ENCODE results near the gene EIF3F. TPM values are rescaled to one million over a fixed set of nuclear protein-coding genes. Genes with fewer than 3 reads are reported as not detected.

EIF3F gene
- polyA plus RNA-seq, 2 of the 4 experiments (the other 2 are of a cell fraction), result 119 to 293 TPM

- no peak for FAIRE-seq
- TF ChIP-seq RAD21 (conservative IDR thresholded peaks at IDR 0.05 in 1 of 2, IDR thresholded peaks at IDR 0.05 in 1 of 2), result no peak
- no peak for TF ChIP-seq HES2 (IDR thresholded peaks at IDR 0.05)
- no peak for TF ChIP-seq RARB (CRISPR knock-in tag; IDR thresholded peaks at IDR 0.05)
- TF ChIP-seq MYC (IDR thresholded peaks at IDR 0.05; ENCODE audit: borderline replicate concordance, low read length), result no peak
- TF ChIP-seq, protein P1, sequence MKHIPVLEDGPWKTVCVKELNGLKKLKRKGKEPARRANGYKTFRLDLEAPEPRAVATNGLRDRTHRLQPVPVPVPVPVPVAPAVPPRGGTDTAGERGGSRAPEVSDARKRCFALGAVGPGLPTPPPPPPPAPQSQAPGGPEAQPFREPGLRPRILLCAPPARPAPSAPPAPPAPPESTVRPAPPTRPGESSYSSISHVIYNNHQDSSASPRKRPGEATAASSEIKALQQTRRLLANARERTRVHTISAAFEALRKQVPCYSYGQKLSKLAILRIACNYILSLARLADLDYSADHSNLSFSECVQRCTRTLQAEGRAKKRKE (CRISPR knock-in tag; IDR thresholded peaks at IDR 0.05; ENCODE audit: low read depth), result no peak
- no peak for TF ChIP-seq NR3C1 (IDR thresholded peaks at IDR 0.05)
- no peak for TF ChIP-seq RFX5 (IDR thresholded peaks at IDR 0.05)
- no peak for TF ChIP-seq CHD2 (IDR thresholded peaks at IDR 0.05; ENCODE audit: low read length, partially characterized antibody)
- TF ChIP-seq HDAC2 (IDR thresholded peaks at IDR 0.05), result no peak
- TF ChIP-seq, protein P2, sequence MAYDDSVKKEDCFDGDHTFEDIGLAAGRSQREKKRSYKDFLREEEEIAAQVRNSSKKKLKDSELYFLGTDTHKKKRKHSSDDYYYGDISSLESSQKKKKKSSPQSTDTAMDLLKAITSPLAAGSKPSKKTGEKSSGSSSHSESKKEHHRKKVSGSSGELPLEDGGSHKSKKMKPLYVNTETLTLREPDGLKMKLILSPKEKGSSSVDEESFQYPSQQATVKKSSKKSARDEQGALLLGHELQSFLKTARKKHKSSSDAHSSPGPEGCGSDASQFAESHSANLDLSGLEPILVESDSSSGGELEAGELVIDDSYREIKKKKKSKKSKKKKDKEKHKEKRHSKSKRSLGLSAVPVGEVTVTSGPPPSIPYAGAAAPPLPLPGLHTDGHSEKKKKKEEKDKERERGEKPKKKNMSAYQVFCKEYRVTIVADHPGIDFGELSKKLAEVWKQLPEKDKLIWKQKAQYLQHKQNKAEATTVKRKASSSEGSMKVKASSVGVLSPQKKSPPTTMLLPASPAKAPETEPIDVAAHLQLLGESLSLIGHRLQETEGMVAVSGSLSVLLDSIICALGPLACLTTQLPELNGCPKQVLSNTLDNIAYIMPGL (CRISPR knock-in tag; IDR thresholded peaks at IDR 0.05; ENCODE audit: borderline replicate concordance), result no peak
- TF ChIP-seq HEYL (CRISPR knock-in tag; IDR thresholded peaks at IDR 0.05), result no peak
- TF ChIP-seq NPAS2 (CRISPR knock-in tag; IDR thresholded peaks at IDR 0.05; ENCODE audit: borderline replicate concordance), result no peak
- no peak for TF ChIP-seq FOSL2 (IDR thresholded peaks at IDR 0.05)
- TF ChIP-seq FOSL2 (CRISPR knock-in tag; IDR thresholded peaks at IDR 0.05), result no peak
- Histone ChIP-seq H3K4me2 (no peak overlapping the region), H3K4me1 (no peaks in the 10 kb centered on the region), H3K27ac (no peak overlapping the region), H3K9me3 (no peaks in the 10 kb centered on the region), H3K4me3 (no peak overlapping the region)
- WGBS (ENCODE audit: missing lambda C conversion rate), result 6% methylated on average over 1 of the region's 1 CpG
- POLR2A ChIA-PET, result no interaction called here
- no peak for ATAC-seq
- DNase-seq (ENCODE audit: low read depth in 1 of 2, low spot score in 1 of 2), result no peak
- CTCF ChIA-PET, result no interaction called here
Measured at GRCh38 chr11:7967097-7967496, 20.0 kb upstream of the EIF3F start.

DNA sequence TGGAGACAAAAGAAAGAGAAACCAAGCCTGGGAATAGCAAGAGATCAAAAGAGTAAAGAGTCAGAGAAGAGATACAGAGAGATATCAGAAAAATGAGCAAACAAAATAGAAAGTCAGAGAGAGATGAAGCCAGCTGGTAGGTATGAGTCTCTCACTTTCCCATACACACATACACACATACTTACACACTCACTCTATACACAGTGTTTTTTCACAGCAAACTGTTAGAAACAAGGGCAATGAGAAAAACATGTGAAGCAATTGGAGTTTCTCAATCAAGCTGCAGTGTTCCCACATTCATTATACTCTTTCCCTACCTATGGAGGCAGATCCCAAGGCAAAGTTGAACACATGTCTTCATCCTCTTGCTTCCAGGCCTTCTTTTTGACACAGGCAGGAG, 19.3 kb upstream of the EIF3F start:
- ATAC-seq, result no peak
- no peak overlapping the region for H3K4me2 ChIP-seq
- no peak overlapping the region for H3K27ac ChIP-seq
- ChIA-PET POLR2A (no interaction called here), CTCF (interaction anchor here (1.3 to 1.4 kb wide), 2 partner anchors 19 to 75 kb away, joined by 3 to 5 read pairs; partner anchors contain the start of gene EIF3F)
- FAIRE-seq, result no peak
- DNase-seq (ENCODE audit: low read depth in 1 of 2, low spot score in 1 of 2), result no peak
- H3K4me3 ChIP-seq, result no peak overlapping the region
- H3K9me3 ChIP-seq, result no peaks in the 10 kb centered on the region
- TF ChIP-seq NPAS2 (CRISPR knock-in tag; IDR thresholded peaks at IDR 0.05; ENCODE audit: borderline replicate concordance) (no peak), PBX3 (IDR thresholded peaks at IDR 0.05) (no peak), POLR2AphosphoS2 (conservative IDR thresholded peaks at IDR 0.05; ENCODE audit: low read length) (no peak)
- TF ChIP-seq, protein P3, sequence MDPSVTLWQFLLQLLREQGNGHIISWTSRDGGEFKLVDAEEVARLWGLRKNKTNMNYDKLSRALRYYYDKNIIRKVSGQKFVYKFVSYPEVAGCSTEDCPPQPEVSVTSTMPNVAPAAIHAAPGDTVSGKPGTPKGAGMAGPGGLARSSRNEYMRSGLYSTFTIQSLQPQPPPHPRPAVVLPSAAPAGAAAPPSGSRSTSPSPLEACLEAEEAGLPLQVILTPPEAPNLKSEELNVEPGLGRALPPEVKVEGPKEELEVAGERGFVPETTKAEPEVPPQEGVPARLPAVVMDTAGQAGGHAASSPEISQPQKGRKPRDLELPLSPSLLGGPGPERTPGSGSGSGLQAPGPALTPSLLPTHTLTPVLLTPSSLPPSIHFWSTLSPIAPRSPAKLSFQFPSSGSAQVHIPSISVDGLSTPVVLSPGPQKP (IDR thresholded peaks at IDR 0.05; ENCODE audit: low read depth, low read length), result no peak
- no peaks in the 10 kb centered on the region for H3K4me1 ChIP-seq

- H3K9me3 ChIP-seq, result no peaks in the 10 kb centered on the region
- ATAC-seq (no peak), DNase-seq (ENCODE audit: low read depth in 1 of 2, low spot score in 1 of 2) (no peak), FAIRE-seq (no peak)
- ChIA-PET POLR2A (no interaction called here), CTCF (interaction anchor here (1.3 to 1.4 kb wide), 2 partner anchors 18 to 76 kb away, joined by 3 to 5 read pairs; partner anchors contain the start of gene EIF3F)
- H3K4me2 ChIP-seq, result no peak overlapping the region
- H3K4me3 ChIP-seq, result no peak overlapping the region
- no peak overlapping the region for H3K27ac ChIP-seq
- WGBS (ENCODE audit: missing lambda C conversion rate), result 13% methylated on average over 2 of the region's 2 CpGs
- no peaks in the 10 kb centered on the region for H3K4me1 ChIP-seq
- no peak for TF ChIP-seq CHD4 (IDR thresholded peaks at IDR 0.05; ENCODE audit: borderline replicate concordance)
- no peak for TF ChIP-seq SREBF2 (IDR thresholded peaks at IDR 0.05)
- TF ChIP-seq HEYL (CRISPR knock-in tag; IDR thresholded peaks at IDR 0.05), result no peak
- TF ChIP-seq, protein P4, sequence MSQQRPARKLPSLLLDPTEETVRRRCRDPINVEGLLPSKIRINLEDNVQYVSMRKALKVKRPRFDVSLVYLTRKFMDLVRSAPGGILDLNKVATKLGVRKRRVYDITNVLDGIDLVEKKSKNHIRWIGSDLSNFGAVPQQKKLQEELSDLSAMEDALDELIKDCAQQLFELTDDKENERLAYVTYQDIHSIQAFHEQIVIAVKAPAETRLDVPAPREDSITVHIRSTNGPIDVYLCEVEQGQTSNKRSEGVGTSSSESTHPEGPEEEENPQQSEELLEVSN (IDR thresholded peaks at IDR 0.05; ENCODE audit: borderline replicate concordance, low read depth), result no peak
- TF ChIP-seq MYC (IDR thresholded peaks at IDR 0.05; ENCODE audit: borderline replicate concordance, low read length), result no peak
- TF ChIP-seq HOXB13 (CRISPR knock-in tag; IDR thresholded peaks at IDR 0.05; ENCODE audit: low read depth), result no peak
- TF ChIP-seq HOXA7 (CRISPR knock-in tag; IDR thresholded peaks at IDR 0.05), result no peak
- TF ChIP-seq CEBPB (IDR thresholded peaks at IDR 0.05), result no peak
- no peak for TF ChIP-seq EP300 (IDR thresholded peaks at IDR 0.05)
- no peak for TF ChIP-seq NR3C1 (IDR thresholded peaks at IDR 0.05)
- TF ChIP-seq ZC3H11A (IDR thresholded peaks at IDR 0.05), result no peak
- no peak for TF ChIP-seq FOSB (CRISPR knock-in tag; IDR thresholded peaks at IDR 0.05)
- no peak for TF ChIP-seq ZFP36 (IDR thresholded peaks at IDR 0.05; ENCODE audit: borderline replicate concordance, partially characterized antibody)
- no peak for TF ChIP-seq HOXB5 (CRISPR knock-in tag; IDR thresholded peaks at IDR 0.05)
- no peak for TF ChIP-seq RFX5 (IDR thresholded peaks at IDR 0.05)
- TF ChIP-seq POLR2AphosphoS2 (conservative IDR thresholded peaks at IDR 0.05; ENCODE audit: low read length), result no peak
- no peak for TF ChIP-seq USF2 (IDR thresholded peaks at IDR 0.05)
Measured at GRCh38 chr11:7968686-7969085, 18.5 kb upstream of the EIF3F start.

All from A549 (cell line).